ENCODE data around the gene TENM3. TPM values are rescaled to one million over a fixed set of nuclear protein-coding genes. Genes with fewer than 3 reads are reported as not detected.

Gene TENM3
- total RNA-seq, 4 donors from 2014 or later: 29.8 to 58.5 (median 35.9) TPM

- TF ChIP-seq CTCF (IDR thresholded peaks at IDR 0.05; ENCODE audit: low read depth): no peak
Measured at GRCh38 chr4:182704948-182705347, 461.7 kb downstream of the TENM3 start.

- TF ChIP-seq CTCF (IDR thresholded peaks at IDR 0.05; ENCODE audit: low read depth): no peak
Measured at GRCh38 chr4:182705389-182705788, 462.2 kb downstream of the TENM3 start.

- TF ChIP-seq CTCF (IDR thresholded peaks at IDR 0.05; ENCODE audit: low read depth): no peak
Measured at GRCh38 chr4:182711211-182711610, 468.0 kb downstream of the TENM3 start.

- no peak for TF ChIP-seq CTCF (IDR thresholded peaks at IDR 0.05; ENCODE audit: low read depth)
Measured at GRCh38 chr4:182715548-182715947, 472.3 kb downstream of the TENM3 start.

- TF ChIP-seq CTCF (IDR thresholded peaks at IDR 0.05; ENCODE audit: low read depth): no peak
Measured at GRCh38 chr4:182716192-182716591, 473.0 kb downstream of the TENM3 start.

- no peak for TF ChIP-seq CTCF (IDR thresholded peaks at IDR 0.05; ENCODE audit: low read depth)
Measured at GRCh38 chr4:182717788-182718583, 474.8 kb downstream of the TENM3 start.

GRCh38 chr4:182724414-182724813 lies 481.2 kb downstream of the TENM3 start:
- TF ChIP-seq CTCF (IDR thresholded peaks at IDR 0.05; ENCODE audit: low read depth): no peak
